IMR-90 (cell line): Measurements from ENCODE around the gene VPS37C. TPM values are rescaled to one million over a fixed set of nuclear protein-coding genes. Genes with fewer than 3 reads are reported as not detected.

Experiments
- ATAC-seq: fragments of 200-7000 bp; cut with Tn5 transposase; 2 replicates; pipeline ENCODE4 v1.9.1; 2020; ENCODE audit warnings: low read depth, mild to moderate bottlenecking, moderate library complexity
- BruUV-seq: library from RNA; stranded (reverse); fragments of 400-500 nt; replicated peaks from 2 replicates; lab custom pipeline; 2021; lab: Mats Ljungman, UMichigan
- CTCF ChIA-PET: fragments of 300-600 bp; formaldehyde crosslinking; extraction: SDS; loops from one replicate; lab custom pipeline; 2021; ENCODE audit warnings: antibody characterized with exemption; lab: Yijun Ruan, JAX
- POLR2A ChIA-PET: fragments of 300-600 bp; sonication (Branson Sonifier 250); formaldehyde crosslinking; loops from one replicate; lab custom pipeline; 2022; ENCODE audit warnings: antibody characterized with exemption; ENCODE audit not compliant: unreplicated experiment; lab: Charles Lee
- DNase-seq: peaks from one replicate; pipeline ENCODE4 v3.0.0; 2013
- H2AFZ ChIP-seq: replicated peaks from 2 replicates; pipeline ENCODE3; 2013; ENCODE audit warnings: low read length, mild to moderate bottlenecking; ENCODE audit not compliant: poor library complexity
- H2AK5ac ChIP-seq: 2 replicates; pipeline ENCODE4 v1.6.1; 2013; ENCODE audit warnings: low read depth, low read length, inconsistent platforms
- H2AK9ac ChIP-seq: replicated peaks from 2 replicates; pipeline ENCODE3; 2013; ENCODE audit warnings: mild to moderate bottlenecking, low read depth, low read length, moderate library complexity; ENCODE audit not compliant: poor library complexity
- H2BK120ac ChIP-seq: 2 replicates; pipeline ENCODE4 v1.6.1; 2013; ENCODE audit warnings: low read depth, low read length, inconsistent platforms
- H2BK15ac ChIP-seq: 3 replicates; pipeline ENCODE4 v1.6.1; 2013; ENCODE audit warnings: low read depth, low read length, inconsistent platforms
- H2BK20ac ChIP-seq: 2 replicates; pipeline ENCODE4 v1.6.1; 2013; ENCODE audit warnings: low read depth, mild to moderate bottlenecking, inconsistent platforms, low read length, moderate library complexity
- H2BK5ac ChIP-seq: 2 replicates; pipeline ENCODE4 v1.6.1; 2013; ENCODE audit warnings: mild to moderate bottlenecking, low read depth, low read length, inconsistent platforms; ENCODE audit not compliant: poor library complexity, severe bottlenecking
- H3K14ac ChIP-seq: replicated peaks from 2 replicates; pipeline ENCODE4 v1.6.1; 2013; ENCODE audit warnings: low read depth, low read length, inconsistent platforms
- H3K18ac ChIP-seq: 2 replicates; pipeline ENCODE4 v1.6.1; 2013; ENCODE audit warnings: low read depth, low read length, control low read depth
- H3K23ac ChIP-seq: 2 replicates; pipeline ENCODE4 v1.6.1; 2013; ENCODE audit warnings: low read depth, low read length, inconsistent platforms
- H3K27ac ChIP-seq: 2 replicates; pipeline ENCODE4 v1.5.1; 2013; ENCODE audit warnings: mild to moderate bottlenecking, control low read depth, low read length; ENCODE audit not compliant: insufficient read depth
- H3K27me3 ChIP-seq: 2 replicates; pipeline ENCODE4 v1.6.1; 2013; ENCODE audit warnings: low read length; ENCODE audit not compliant: control insufficient read depth, insufficient read depth
- H3K36me3 ChIP-seq: 2 replicates; pipeline ENCODE4 v1.6.1; 2013; ENCODE audit warnings: low read length, mixed read lengths; ENCODE audit not compliant: control insufficient read depth, insufficient read depth
- H3K4ac ChIP-seq: 2 replicates; pipeline ENCODE4 v1.6.1; 2013; ENCODE audit warnings: low read depth, low read length, inconsistent platforms
- H3K4me1 ChIP-seq: 2 replicates; pipeline ENCODE4 v1.6.1; 2013; ENCODE audit warnings: low read length, mixed read lengths; ENCODE audit not compliant: control insufficient read depth, insufficient read depth
- H3K4me2 ChIP-seq: 2 replicates; pipeline ENCODE4 v1.6.1; 2013; ENCODE audit warnings: low read depth, mild to moderate bottlenecking, control low read depth, low read length, moderate library complexity
- H3K4me3 ChIP-seq: 2 replicates; pipeline ENCODE4 v1.5.1; 2013; ENCODE audit warnings: low read depth, mild to moderate bottlenecking, control low read depth, low read length, moderate library complexity; ENCODE audit not compliant: insufficient read depth
- H3K56ac ChIP-seq: 2 replicates; pipeline ENCODE4 v1.6.1; 2013; ENCODE audit warnings: low read length, inconsistent platforms; ENCODE audit not compliant: insufficient read depth; ENCODE audit errors: extremely low read depth
- H3K79me1 ChIP-seq, 2 experiments: 2 replicates each; pipeline ENCODE4 v1.6.1; 2013; ENCODE audit warnings: low read length in 2 of 2, inconsistent platforms in 1 of 2, low read depth in 1 of 2
- H3K9ac ChIP-seq: 2 replicates; pipeline ENCODE4 v1.6.1; 2013; ENCODE audit warnings: low read depth, low read length, control low read depth
- H3K9me1 ChIP-seq: 2 replicates; pipeline ENCODE4 v1.6.1; 2013; ENCODE audit warnings: low read length, inconsistent platforms; ENCODE audit not compliant: insufficient read depth
- H3K9me3 ChIP-seq: 2 replicates; pipeline ENCODE4 v1.6.1; 2013; ENCODE audit warnings: low read length; ENCODE audit not compliant: control insufficient read depth, insufficient read depth
- H4K20me1 ChIP-seq: 2 replicates; pipeline ENCODE4 v1.6.1; 2013; ENCODE audit warnings: low read length, inconsistent platforms; ENCODE audit not compliant: insufficient read depth
- H4K5ac ChIP-seq: 2 replicates; pipeline ENCODE4 v1.6.1; 2013; ENCODE audit warnings: mild to moderate bottlenecking, low read depth, low read length, control low read depth
- H4K8ac ChIP-seq, 2 experiments: 2 replicates each; pipeline ENCODE4 v1.6.1; 2013; ENCODE audit warnings: low read depth in 2 of 2, low read length in 2 of 2, control low read depth in 1 of 2, inconsistent platforms in 1 of 2
- H4K91ac ChIP-seq: 2 replicates; pipeline ENCODE4 v1.6.1; 2013; ENCODE audit warnings: low read depth, low read length, inconsistent platforms; ENCODE audit not compliant: insufficient read depth
- CEBPB ChIP-seq: IDR thresholded peaks from 2 replicates; pipeline ENCODE4 v1.6.1; 2012; ENCODE audit warnings: low read depth, low read length, improper control_type of control experiment
- CHD1 ChIP-seq: IDR thresholded peaks from 2 replicates; pipeline ENCODE4 v1.6.1; 2012; ENCODE audit warnings: low read depth, low read length, improper control_type of control experiment
- MAZ ChIP-seq: IDR thresholded peaks from 2 replicates; pipeline ENCODE4 v1.6.1; 2012; ENCODE audit warnings: low read depth, mild to moderate bottlenecking, low read length, improper control_type of control experiment, moderate library complexity, borderline replicate concordance
- MXI1 ChIP-seq: IDR thresholded peaks from 2 replicates; pipeline ENCODE4 v1.6.1; 2012; ENCODE audit warnings: low read depth, mild to moderate bottlenecking, low read length, moderate library complexity, borderline replicate concordance
- POLR2A ChIP-seq: IDR thresholded peaks from 2 replicates; pipeline ENCODE4 v1.6.1; 2012; ENCODE audit warnings: mild to moderate bottlenecking, low read depth, low read length
- RAD21 ChIP-seq: IDR thresholded peaks from 2 replicates; pipeline ENCODE4 v1.6.1; 2012; ENCODE audit warnings: low read length, improper control_type of control experiment
- RCOR1 ChIP-seq: IDR thresholded peaks from 2 replicates; pipeline ENCODE4 v1.6.1; 2012; ENCODE audit warnings: mild to moderate bottlenecking, low read length, improper control_type of control experiment; ENCODE audit not compliant: insufficient replicate concordance
- RFX5 ChIP-seq: IDR thresholded peaks from 2 replicates; pipeline ENCODE4 v1.8.0; 2012; ENCODE audit warnings: low read depth, mild to moderate bottlenecking, low read length, moderate library complexity
- SMC3 ChIP-seq: fragments of 150-350 bp; IDR thresholded peaks from 2 replicates; pipeline ENCODE4 v1.6.1; 2016; ENCODE audit warnings: low read depth, mild to moderate bottlenecking, antibody characterized with exemption, low read length, moderate library complexity
- USF2 ChIP-seq: fragments of 150-350 bp; IDR thresholded peaks from 2 replicates; pipeline ENCODE4 v1.6.1; 2017; ENCODE audit warnings: mild to moderate bottlenecking, antibody characterized with exemption, low read length, low read depth
- WGBS, 2 experiments: methylation state at CpG; one replicate each; pipeline versions ENCODE4 v1.1.5 to v1.1.7; 2013; ENCODE audit warnings: missing lambda C conversion rate in 2 of 2; ENCODE audit not compliant: insufficient read length in 1 of 2; ENCODE audit errors: extremely low coverage in 2 of 2; 5-methylcytosine and 5-hydroxymethylcytosine counted together
- dilution Hi-C: fragments of 300-500 bp; cut with HindIII; formaldehyde crosslinking; loops from one replicate; pipeline ENCODE4 v1.14.3; 2018; ENCODE audit warnings: low sequenced_read_pairs; ENCODE audit not compliant: unreplicated experiment
- in situ Hi-C: fragments of 300-500 bp; cut with MboI; formaldehyde crosslinking; loops from 3 replicates; pipeline ENCODE4 v1.14.3; 2019; ENCODE audit warnings: low sequenced_read_pairs, inconsistent platforms, mixed read lengths
- intact Hi-C: fragments of 100-400 bp; cut with micrococcal nuclease; formaldehyde crosslinking; loops from 2 replicates; pipeline ENCODE4 v1.10.0; 2022
- polyA plus RNA-seq, 3 experiments: library from polyadenylated mRNA; depleted of rRNA; stranded (reverse); fragments of >200 nt; gene quantifications; 2 replicates each; pipeline ENCODE4 v1.2.3, GENCODE V29; 2012; ENCODE audit warnings: low replicate concordance in 1 of 3
- total RNA-seq: library from RNA; depleted of rRNA; stranded (reverse); fragments of >200 nt; gene quantifications from 2 replicates; pipeline ENCODE4 v1.2.3, GENCODE V29; 2012

The VPS37C gene
- total and polyA plus RNA-seq, 2 of the 4 experiments (the other 2 are of a cell fraction) = 3.2 to 13.2 TPM

DNA sequence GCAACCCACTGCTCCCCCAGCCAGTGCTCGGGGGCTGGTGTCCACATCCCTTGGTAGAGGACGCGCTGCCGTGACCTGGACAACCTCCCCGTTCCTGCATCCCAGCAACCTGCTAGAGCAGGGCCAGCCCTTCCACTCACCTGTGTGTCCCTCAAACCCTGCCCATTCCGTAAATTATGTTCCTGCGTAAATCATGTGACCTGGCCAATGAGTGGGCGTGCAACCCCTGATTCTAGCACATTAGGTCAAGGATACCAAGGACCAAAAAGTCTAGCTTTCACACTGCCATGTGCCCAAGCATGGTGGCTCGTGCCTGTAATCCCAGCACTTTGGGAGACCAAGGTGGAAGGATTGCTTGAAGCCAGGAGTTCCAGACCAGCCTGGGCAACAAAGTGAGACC lies 33.2 kb downstream of the VPS37C start:
- POLR2A ChIA-PET = interaction anchor here (0.7 kb wide), 1 partner anchor 23 kb away, joined by 3 read pairs; no protein-coding TSS in a partner anchor
- no peak overlapping the region for H4K8ac ChIP-seq
- H4K5ac ChIP-seq = no peak overlapping the region
- DNase-seq = no peak
- H3K36me3 ChIP-seq = peaks cover 8% of the 10 kb centered on the region; the same call in 1 of the 2 replicates
- peaks cover 6% of the 10 kb centered on the region; the same call in 1 of the 2 replicates for H3K27me3 ChIP-seq
- no peak overlapping the region for H2BK20ac ChIP-seq
- in situ Hi-C loops (loop anchor here (5.0 kb wide), 1 partner anchor 59 kb away; no protein-coding TSS in a partner anchor), dilution Hi-C loops (no loop called here), intact Hi-C loops (loop anchor here (2.0 kb wide), 1 partner anchor 157 kb away; the partner anchor contains the start of gene CD6)
- H2BK15ac ChIP-seq = no peak overlapping the region
- H3K14ac ChIP-seq = no peak overlapping the region
- H3K79me1 ChIP-seq = peaks cover 3 to 14% of the 10 kb centered on the region in 2 experiments; a peak in 1 of 4 replicates
- H2AFZ ChIP-seq = no peak overlapping the region
- no peak for TF ChIP-seq POLR2A
- TF ChIP-seq RCOR1 = no peak
- TF ChIP-seq USF2 = no peak
- TF ChIP-seq SMC3 = no peak
- no peak for TF ChIP-seq CHD1
- no peak for TF ChIP-seq RAD21
- TF ChIP-seq CEBPB = no peak
- no peak for TF ChIP-seq MXI1
- no peak for TF ChIP-seq RFX5
- no peak for TF ChIP-seq MAZ
- H2AK5ac ChIP-seq = no peak overlapping the region
- CTCF ChIA-PET = interaction anchor here (0.6 kb wide), 2 partner anchors 18 to 197 kb away, joined by 3 read pairs; no protein-coding TSS in a partner anchor
- H3K23ac ChIP-seq = no peak overlapping the region
- no peak overlapping the region for H3K27ac ChIP-seq
- peaks cover 10% of the 10 kb centered on the region for H3K4me1 ChIP-seq
- H4K91ac ChIP-seq = no peak overlapping the region
- H4K20me1 ChIP-seq = peaks cover 27% of the 10 kb centered on the region
- H3K56ac ChIP-seq = no peak overlapping the region
- H3K9me1 ChIP-seq = peaks cover 11% of the 10 kb centered on the region; the same call in 1 of the 2 replicates
- no peak overlapping the region for H3K9ac ChIP-seq
- ATAC-seq = no peak
- H3K18ac ChIP-seq = no peak overlapping the region
- BruUV-seq = no TSS peak
- H3K4me2 ChIP-seq = no peak overlapping the region
- H3K9me3 ChIP-seq = no peaks in the 10 kb centered on the region
- H2AK9ac ChIP-seq = no peak overlapping the region
- WGBS, 2 experiments = 92% methylated on average over 4 of the region's 9 CpGs; no CpG with 5 or more reads in 1 of the 2 experiments
- H3K4ac ChIP-seq = no peak overlapping the region; the same call in 1 of the 2 replicates
- H2BK120ac ChIP-seq = no peak overlapping the region
- H2BK5ac ChIP-seq = no peak overlapping the region
- H3K4me3 ChIP-seq = no peak overlapping the region
